ENCODE measurements around the gene KCTD17.

GRCh38 chr22:37021041-37021440, 30.5 kb upstream of the KCTD17 start:
- no peak for TF ChIP-seq MAX (IDR thresholded peaks at IDR 0.05)
- no peak for TF ChIP-seq BHLHE40 (IDR thresholded peaks at IDR 0.05; ENCODE audit: low read depth, low read length)
- no peak for TF ChIP-seq HES2 (IDR thresholded peaks at IDR 0.05)
- no peak for TF ChIP-seq POLR2AphosphoS2 (conservative IDR thresholded peaks at IDR 0.05; ENCODE audit: low read length)
- TF ChIP-seq FOXS1 (CRISPR knock-in tag; IDR thresholded peaks at IDR 0.05): no peak
- TF ChIP-seq RAD21 (conservative IDR thresholded peaks at IDR 0.05 in 1 of 2, IDR thresholded peaks at IDR 0.05 in 1 of 2): no peak
- TF ChIP-seq MAZ (IDR thresholded peaks at IDR 0.05; ENCODE audit: borderline replicate concordance, low read depth, low read length): no peak
- no peak for TF ChIP-seq POLR2A (IDR thresholded peaks at IDR 0.05; ENCODE audit: low read length)
- TF ChIP-seq CTCF (IDR thresholded peaks at IDR 0.05): no peak
- no peak for TF ChIP-seq RFX5 (IDR thresholded peaks at IDR 0.05)
- no peak for TF ChIP-seq KDM5A (IDR thresholded peaks at IDR 0.05)
- no peak for TF ChIP-seq USF2 (IDR thresholded peaks at IDR 0.05)

All from A549 (cell line).